Skeletal muscle satellite cell (primary cell): ENCODE results near the gene EMC10.
"Not testable (repeated sequence)": the region's sequence is repeated elsewhere in the genome, so short reads cannot be mapped to it uniquely, and the experiment has no call there.

Experiments used
- H3K27me3 ChIP-seq: 2 replicates; pipeline ENCODE4 v1.7.0; 2013; ENCODE audit warnings: low read length; ENCODE audit not compliant: control insufficient read depth, insufficient read depth
- H3K36me3 ChIP-seq: 2 replicates; pipeline ENCODE4 v1.7.0; 2013; ENCODE audit warnings: mild to moderate bottlenecking, control low read depth, low read length; ENCODE audit not compliant: insufficient read depth
- H3K4me1 ChIP-seq: 2 replicates; pipeline ENCODE4 v1.7.0; 2013; ENCODE audit warnings: low read length; ENCODE audit not compliant: control insufficient read depth, insufficient read depth
- H3K4me2 ChIP-seq: 2 replicates; pipeline ENCODE4 v1.7.0; 2013; ENCODE audit warnings: mild to moderate bottlenecking, low read length
- H3K4me3 ChIP-seq: 2 replicates; pipeline ENCODE4 v1.7.0; 2013; ENCODE audit warnings: low read length
- H3K9ac ChIP-seq: 2 replicates; pipeline ENCODE4 v1.7.0; 2013; ENCODE audit warnings: mild to moderate bottlenecking, low read depth, low read length, moderate library complexity
- H3K9me3 ChIP-seq: replicated peaks from 2 replicates; pipeline ENCODE4 v1.7.0; 2013; ENCODE audit warnings: mild to moderate bottlenecking, control low read depth, low read length

The EMC10 gene

GRCh38 chr19:50466706-50467039, 9.6 kb upstream of the EMC10 start:
- Histone ChIP-seq H3K9me3 (no peaks in the 10 kb centered on the region), H3K9ac (no peak overlapping the region), H3K27me3 (no peaks in the 10 kb centered on the region), H3K4me3 (no peak overlapping the region), H3K36me3 (no peaks in the 10 kb centered on the region), H3K4me1 (peaks cover 5% of the 10 kb centered on the region), H3K4me2 (no peak overlapping the region)

- Histone ChIP-seq H3K4me2 (no peak overlapping the region), H3K4me3 (no peak overlapping the region), H3K27me3 (no peaks in the 10 kb centered on the region), H3K9me3 (no peaks in the 10 kb centered on the region), H3K4me1 (peaks cover 5% of the 10 kb centered on the region), H3K36me3 (no peaks in the 10 kb centered on the region), H3K9ac (no peak overlapping the region)
Measured at GRCh38 chr19:50467566-50467965, 8.7 kb upstream of the EMC10 start.

- Histone ChIP-seq H3K36me3 (no peaks in the 10 kb centered on the region), H3K27me3 (no peaks in the 10 kb centered on the region), H3K4me3 (no peak overlapping the region), H3K4me2 (no peak overlapping the region), H3K9ac (no peak overlapping the region), H3K4me1 (peaks cover 5% of the 10 kb centered on the region), H3K9me3 (no peaks in the 10 kb centered on the region)
Measured at GRCh38 chr19:50468818-50469217, 7.5 kb upstream of the EMC10 start.

- not testable (repeated sequence) for H3K27me3 ChIP-seq, H3K9ac ChIP-seq, H3K4me1 ChIP-seq, H3K36me3 ChIP-seq, H3K9me3 ChIP-seq, H3K4me3 ChIP-seq, H3K4me2 ChIP-seq
Measured at GRCh38 chr19:50473336-50473735, 3.0 kb upstream of the EMC10 start.

GRCh38 chr19:50475101-50475568, 1.2 kb upstream of the EMC10 start:
- Histone ChIP-seq H3K27me3 (no peaks in the 10 kb centered on the region), H3K4me1 (peaks cover 7% of the 10 kb centered on the region), H3K9me3 (no peaks in the 10 kb centered on the region), H3K9ac (no peak overlapping the region), H3K36me3 (peaks cover 10% of the 10 kb centered on the region), H3K4me3 (no peak overlapping the region), H3K4me2 (no peak overlapping the region)

- H3K36me3 ChIP-seq = peaks cover 10% of the 10 kb centered on the region
- peak overlapping the region; percentile 91 for H3K4me2 ChIP-seq
- H3K9ac ChIP-seq = no peak overlapping the region
- H3K9me3 ChIP-seq = no peaks in the 10 kb centered on the region
- H3K4me1 ChIP-seq = peaks cover 7% of the 10 kb centered on the region
- H3K27me3 ChIP-seq = no peaks in the 10 kb centered on the region
- peak overlapping the region; percentile 99 for H3K4me3 ChIP-seq
Measured at GRCh38 chr19:50475736-50476223, 527 bp upstream of the EMC10 start.

GRCh38 chr19:50476907-50477238, 566 bp downstream of the EMC10 start:
- Histone ChIP-seq H3K36me3 (peaks cover 10% of the 10 kb centered on the region), H3K4me3 (peak overlapping the region; percentile 99), H3K4me1 (peaks cover 7% of the 10 kb centered on the region), H3K9ac (peak overlapping the region; percentile 90), H3K27me3 (no peaks in the 10 kb centered on the region), H3K4me2 (peak overlapping the region; percentile 91), H3K9me3 (no peaks in the 10 kb centered on the region)

GRCh38 chr19:50477751-50478515, 1.6 kb downstream of the EMC10 start:
- H3K4me2 ChIP-seq = peak overlapping the region; percentile 91
- no peak overlapping the region for H3K4me3 ChIP-seq
- H3K9me3 ChIP-seq = no peaks in the 10 kb centered on the region
- H3K4me1 ChIP-seq = peaks cover 7% of the 10 kb centered on the region
- peaks cover 10% of the 10 kb centered on the region for H3K36me3 ChIP-seq
- H3K9ac ChIP-seq = no peak overlapping the region
- H3K27me3 ChIP-seq = no peaks in the 10 kb centered on the region

GRCh38 chr19:50478901-50479715, 2.8 kb downstream of the EMC10 start:
- Histone ChIP-seq H3K9me3 (no peaks in the 10 kb centered on the region), H3K4me1 (peaks cover 7% of the 10 kb centered on the region), H3K4me2 (no peak overlapping the region), H3K36me3 (peaks cover 13% of the 10 kb centered on the region), H3K27me3 (no peaks in the 10 kb centered on the region), H3K9ac (no peak overlapping the region), H3K4me3 (no peak overlapping the region)

- Histone ChIP-seq H3K9me3 (no peaks in the 10 kb centered on the region), H3K4me3 (no peak overlapping the region), H3K9ac (no peak overlapping the region), H3K27me3 (no peaks in the 10 kb centered on the region), H3K4me1 (peaks cover 7% of the 10 kb centered on the region), H3K4me2 (no peak overlapping the region), H3K36me3 (peaks cover 13% of the 10 kb centered on the region)
Measured at GRCh38 chr19:50479761-50480251, 3.5 kb downstream of the EMC10 start.

- peaks cover 13% of the 10 kb centered on the region for H3K36me3 ChIP-seq
- no peaks in the 10 kb centered on the region for H3K9me3 ChIP-seq
- no peak overlapping the region for H3K4me2 ChIP-seq
- H3K4me3 ChIP-seq = no peak overlapping the region
- H3K9ac ChIP-seq = no peak overlapping the region
- H3K27me3 ChIP-seq = no peaks in the 10 kb centered on the region
- peaks cover 7% of the 10 kb centered on the region for H3K4me1 ChIP-seq
Measured at GRCh38 chr19:50480281-50481111, 4.2 kb downstream of the EMC10 start.
